Naive thymus-derived CD8-positive, alpha-beta T cell (primary cell): ENCODE measurements around the gene ASTN2. TPM values are rescaled to one million over a fixed set of nuclear protein-coding genes. Genes with fewer than 3 reads are reported as not detected.

Source experiments
- ATAC-seq, 2 donors: fragments of 150-1000 bp; cut with Tn5 transposase in 1 of 2; sonication (Bioruptor Pico), chemical (Tn5 transposase) in 1 of 2; 1 replicate in 1 of 2; 2 replicates in 1 of 2; pipeline ENCODE4 v1.10.0; 2021; ENCODE audit warnings: mild to moderate bottlenecking in 2 of 2, moderate library complexity in 2 of 2
- POLR2A ChIA-PET: fragments of 350-600 bp; sonication (Branson Sonifier 250); formaldehyde crosslinking; loops from one replicate; lab custom pipeline; 2021; ENCODE audit warnings: antibody characterized with exemption; lab: Charles Lee
- DNase-seq, 10 donors: peaks; one replicate each; pipeline versions ENCODE4 v3.0.0 to v3.0.0-alpha.2; 2020 to 2022
- H3K27ac Mint-ChIP-seq, 10 donors: one replicate each; pipeline ENCODE4 v1.8.0; 2020 to 2022; ENCODE audit warnings: mild to moderate bottlenecking in 10 of 10, mixed read lengths in 10 of 10, moderate library complexity in 4 of 10, inconsistent platforms in 1 of 10
- H3K27me3 Mint-ChIP-seq, 5 donors: one replicate each; pipeline ENCODE4 v1.8.0; 2021 to 2022; ENCODE audit warnings: mixed read lengths in 5 of 5
- H3K36me3 Mint-ChIP-seq, 3 donors: one replicate each; pipeline ENCODE4 v1.8.0; 2020 to 2022; ENCODE audit warnings: mixed read lengths in 3 of 3, mild to moderate bottlenecking in 2 of 3, inconsistent platforms in 1 of 3
- H3K4me1 Mint-ChIP-seq, 4 donors: one replicate each; pipeline ENCODE4 v1.8.0; 2021 to 2022; ENCODE audit warnings: mixed read lengths in 4 of 4
- H3K4me3 Mint-ChIP-seq, 10 donors: one replicate each; pipeline ENCODE4 v1.8.0; 2020 to 2022; ENCODE audit warnings: mild to moderate bottlenecking in 10 of 10, mixed read lengths in 10 of 10, moderate library complexity in 6 of 10, inconsistent platforms in 1 of 10
- H3K9me3 Mint-ChIP-seq, 9 donors: one replicate each; pipeline ENCODE4 v1.8.0; 2020 to 2022; ENCODE audit warnings: mixed read lengths in 9 of 9, mild to moderate bottlenecking in 3 of 9, inconsistent platforms in 1 of 9, moderate library complexity in 1 of 9
- polyA plus RNA-seq, 3 donors: library from polyadenylated mRNA; unstranded; fragments of 300-500 nt; fragmentation: Illumina TruSeq; gene quantifications; one replicate each; pipeline ENCODE4 v1.2.3, GENCODE V29; 2021
- total RNA-seq, 8 experiments: library from RNA in 2 of 8; stranded (reverse) in 2 of 8; gene quantifications; one replicate each; pipeline ENCODE4 v1.2.3 and lab custom pipeline; 2021 to 2026

The ASTN2 gene
- total and polyA plus RNA-seq, 5 experiments from 2014 or later = 1.2 to 3.8 (median 3.2) TPM

DNA sequence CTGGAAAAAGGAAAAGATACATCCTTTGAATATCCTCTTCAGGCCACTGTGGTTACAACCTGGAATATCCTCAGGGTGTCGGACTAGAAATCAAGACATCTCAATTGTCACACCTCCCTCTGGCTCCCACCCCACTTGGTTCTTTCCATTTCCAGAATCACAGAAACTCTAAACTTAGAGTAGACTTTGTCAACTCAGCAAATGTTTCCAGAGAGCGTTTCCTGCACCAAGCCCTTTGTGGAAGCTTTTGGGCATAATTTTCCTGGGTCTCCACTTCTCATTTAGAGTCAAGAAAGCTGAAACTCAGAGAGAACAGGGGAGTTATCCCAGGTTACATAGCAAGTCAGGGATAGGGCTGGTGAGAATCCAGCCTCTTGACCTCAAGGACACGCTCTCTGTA is 108.8 kb downstream of the ASTN2 start:
- Mint-ChIP-seq H3K36me3 (no peaks in the 10 kb centered on the region), H3K4me3 (no peak overlapping the region), H3K27me3 (peaks cover 1 to 17% (median 7%) of the 10 kb centered on the region in 5 donors), H3K9me3 (peaks cover 0 to 11% (median 0%) of the 10 kb centered on the region in 9 donors), H3K27ac (no peak overlapping the region), H3K4me1 (no peaks in the 10 kb centered on the region)
- ATAC-seq (no peak), DNase-seq (no peak)
- POLR2A ChIA-PET = no interaction called here

DNA sequence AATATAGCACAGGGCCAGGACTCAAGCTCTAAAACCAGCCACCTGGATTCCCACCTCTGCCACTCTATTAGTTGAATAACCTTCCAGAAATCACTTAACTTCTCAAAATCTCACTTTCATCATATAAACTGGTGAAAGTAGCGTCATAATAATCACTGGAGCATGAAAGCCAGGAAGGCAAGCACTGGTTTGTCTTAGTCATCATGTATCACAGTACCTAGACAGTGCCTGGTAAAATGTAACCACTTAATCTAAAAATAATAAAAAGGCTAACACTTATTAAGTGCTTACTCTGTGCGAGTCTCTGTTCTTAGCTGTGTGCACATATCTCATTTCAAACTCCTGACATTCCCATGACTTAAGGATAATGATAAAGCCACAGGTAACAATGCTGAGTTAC is 109.4 kb downstream of the ASTN2 start:
- no peak for ATAC-seq
- no peaks in the 10 kb centered on the region for H3K4me1 Mint-ChIP-seq
- H3K27me3 Mint-ChIP-seq = peaks cover 1 to 12% (median 7%) of the 10 kb centered on the region in 5 donors
- peaks cover 0 to 11% (median 0%) of the 10 kb centered on the region in 9 donors for H3K9me3 Mint-ChIP-seq
- DNase-seq = no peak
- no peak overlapping the region for H3K27ac Mint-ChIP-seq
- POLR2A ChIA-PET = no interaction called here
- no peak overlapping the region for H3K4me3 Mint-ChIP-seq
- no peaks in the 10 kb centered on the region for H3K36me3 Mint-ChIP-seq

DNA sequence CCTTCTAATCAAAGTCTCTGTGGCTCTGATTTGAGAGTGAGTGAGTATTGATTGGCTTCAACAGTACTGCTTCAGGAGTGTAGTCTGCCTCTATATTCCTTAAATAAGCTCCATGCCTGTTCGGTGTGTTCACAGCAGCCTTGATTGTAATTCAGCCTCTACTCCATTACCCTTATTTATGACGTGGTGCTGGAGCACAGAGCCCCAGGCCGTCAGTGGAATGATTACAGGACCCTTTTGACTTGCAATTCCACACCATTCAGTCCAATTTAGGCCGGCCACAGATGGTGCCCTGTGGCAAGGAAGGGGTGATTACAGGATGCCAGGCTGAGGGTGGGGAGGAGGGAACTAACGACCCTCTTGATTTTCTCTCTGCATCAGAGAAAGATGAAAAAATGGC is 110.3 kb downstream of the ASTN2 start:
- ATAC-seq (no peak), DNase-seq (no peak)
- Mint-ChIP-seq H3K36me3 (no peaks in the 10 kb centered on the region), H3K27me3 (peaks cover 1 to 11% (median 7%) of the 10 kb centered on the region in 5 donors), H3K4me3 (no peak overlapping the region), H3K27ac (no peak overlapping the region), H3K4me1 (no peaks in the 10 kb centered on the region), H3K9me3 (peaks cover 0 to 11% (median 0%) of the 10 kb centered on the region in 9 donors)
- POLR2A ChIA-PET = no interaction called here

DNA sequence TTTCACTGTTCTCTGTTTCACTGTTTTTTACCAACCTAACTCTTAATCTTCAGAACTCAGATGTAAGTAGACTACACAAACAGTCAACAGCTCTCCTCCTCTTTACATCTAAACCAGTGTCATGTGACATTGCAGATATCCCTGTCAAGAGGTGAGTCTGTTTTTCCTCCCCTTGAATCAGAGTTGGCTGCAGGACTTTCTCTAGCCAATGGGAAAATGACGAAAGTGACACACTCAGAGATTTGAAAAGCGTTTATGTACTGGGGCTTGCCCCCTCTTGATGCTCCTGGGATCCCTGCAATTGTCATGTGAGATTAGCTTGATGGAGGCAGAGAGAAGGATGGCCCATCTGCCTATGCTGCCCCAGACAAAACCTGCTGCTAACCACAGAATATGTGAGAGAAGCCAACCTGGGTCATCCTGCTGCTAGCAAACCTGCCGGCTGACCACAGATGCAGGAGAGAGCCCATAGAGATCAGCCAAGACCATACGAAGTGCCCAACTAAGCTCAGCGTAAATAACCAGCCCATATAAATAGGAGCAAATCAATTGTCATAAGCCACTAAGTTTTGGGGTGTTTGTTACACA is 111.1 kb downstream of the ASTN2 start:
- H3K27ac Mint-ChIP-seq = no peak overlapping the region
- H3K27me3 Mint-ChIP-seq = peaks cover 0 to 11% (median 7%) of the 10 kb centered on the region in 5 donors
- no peak for ATAC-seq
- no peaks in the 10 kb centered on the region for H3K36me3 Mint-ChIP-seq
- peaks cover 0 to 11% (median 0%) of the 10 kb centered on the region in 9 donors for H3K9me3 Mint-ChIP-seq
- DNase-seq = no peak
- H3K4me1 Mint-ChIP-seq = no peaks in the 10 kb centered on the region
- POLR2A ChIA-PET = no interaction called here
- H3K4me3 Mint-ChIP-seq = no peak overlapping the region

DNA sequence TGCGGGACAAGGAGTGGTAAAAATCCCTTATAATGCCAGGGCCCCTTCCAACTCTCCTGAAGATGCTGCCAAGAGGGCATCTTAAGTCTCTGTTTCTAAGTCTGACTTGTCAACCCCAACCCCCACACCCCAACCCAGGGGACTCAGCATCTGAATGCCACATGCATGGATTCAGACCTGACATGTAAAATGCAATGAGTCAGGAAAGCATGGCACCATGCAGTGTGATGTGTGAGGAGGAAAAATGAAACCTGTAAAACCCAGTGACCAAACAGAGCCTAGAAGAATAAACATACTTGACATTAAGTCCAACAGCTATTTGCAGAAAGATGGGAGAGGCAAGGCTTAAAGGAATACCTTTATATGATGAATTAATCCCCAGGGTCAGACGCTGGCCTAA is 112.4 kb downstream of the ASTN2 start:
- Mint-ChIP-seq H3K36me3 (no peaks in the 10 kb centered on the region), H3K27ac (no peak overlapping the region), H3K9me3 (peaks cover 0 to 11% (median 0%) of the 10 kb centered on the region in 9 donors), H3K27me3 (peaks cover 0 to 7% (median 0%) of the 10 kb centered on the region in 5 donors), H3K4me1 (no peaks in the 10 kb centered on the region), H3K4me3 (no peak overlapping the region)
- ATAC-seq (no peak), DNase-seq (no peak)
- POLR2A ChIA-PET = no interaction called here

DNA sequence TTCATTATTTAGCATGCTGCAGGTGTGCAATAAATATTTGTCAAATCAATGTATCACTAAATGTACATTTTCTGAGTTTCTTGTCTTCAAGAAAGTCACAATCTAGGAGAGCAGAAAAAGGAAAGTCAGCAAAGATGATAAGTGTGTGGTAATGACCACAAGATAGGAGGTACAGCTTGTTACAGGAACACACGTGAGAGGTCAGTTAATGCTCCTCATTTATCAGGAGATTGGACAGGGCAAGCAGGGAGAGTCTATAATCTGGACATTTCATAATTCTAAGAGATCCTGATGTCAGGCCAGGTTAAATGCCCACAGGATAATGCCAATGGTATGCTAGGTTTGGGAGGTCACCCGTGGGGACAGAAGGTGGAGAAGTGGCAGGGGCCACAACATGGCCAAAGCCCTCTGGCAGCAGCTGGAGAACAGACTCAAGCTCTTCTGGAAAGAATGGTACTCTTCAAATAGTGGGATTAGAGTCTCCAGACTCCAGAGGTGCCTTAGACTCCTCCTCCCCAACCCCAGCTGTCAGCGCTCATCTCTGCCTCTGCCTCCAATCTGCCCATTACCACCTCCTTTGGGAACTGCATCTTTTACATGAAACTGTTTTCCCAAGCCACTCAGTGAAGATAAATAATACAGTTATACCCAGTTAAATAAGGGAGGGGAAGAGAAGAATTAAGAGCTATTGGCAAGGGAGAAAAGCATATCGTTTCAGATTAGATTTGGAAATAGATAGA is 114.3 kb downstream of the ASTN2 start:
- Mint-ChIP-seq H3K27ac (no peak overlapping the region), H3K4me3 (no peak overlapping the region), H3K36me3 (no peaks in the 10 kb centered on the region), H3K4me1 (no peaks in the 10 kb centered on the region), H3K27me3 (peaks cover 0 to 7% (median 0%) of the 10 kb centered on the region in 5 donors), H3K9me3 (peaks cover 0 to 16% (median 1%) of the 10 kb centered on the region in 9 donors)
- POLR2A ChIA-PET = no interaction called here
- DNase-seq (no peak), ATAC-seq (no peak)

DNA sequence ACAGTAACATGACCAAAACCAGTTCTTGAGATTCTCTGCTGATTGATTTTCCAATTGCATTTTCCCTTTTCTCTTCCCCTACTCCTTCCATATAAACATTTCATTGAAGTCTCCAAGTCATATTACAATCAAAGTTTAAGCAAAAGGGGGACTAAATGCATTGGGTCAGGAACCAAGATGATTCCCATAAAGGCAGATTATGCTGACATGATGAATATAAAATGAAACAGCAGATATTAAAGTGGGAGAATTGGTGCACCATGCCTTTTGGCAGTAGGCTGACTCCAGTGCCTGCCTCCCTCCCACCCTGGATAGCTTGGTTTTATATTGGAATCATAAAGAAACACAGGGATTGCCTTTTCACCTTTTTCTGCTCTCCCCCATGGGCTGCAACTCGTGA is 118.4 kb downstream of the ASTN2 start:
- no peak for ATAC-seq
- Mint-ChIP-seq H3K9me3 (peaks cover 0 to 20% (median 1%) of the 10 kb centered on the region in 9 donors), H3K27me3 (peaks cover 0 to 7% (median 0%) of the 10 kb centered on the region in 5 donors), H3K4me1 (no peaks in the 10 kb centered on the region), H3K27ac (no peak overlapping the region), H3K36me3 (no peaks in the 10 kb centered on the region), H3K4me3 (no peak overlapping the region)
- POLR2A ChIA-PET = no interaction called here
- DNase-seq = no peak

DNA sequence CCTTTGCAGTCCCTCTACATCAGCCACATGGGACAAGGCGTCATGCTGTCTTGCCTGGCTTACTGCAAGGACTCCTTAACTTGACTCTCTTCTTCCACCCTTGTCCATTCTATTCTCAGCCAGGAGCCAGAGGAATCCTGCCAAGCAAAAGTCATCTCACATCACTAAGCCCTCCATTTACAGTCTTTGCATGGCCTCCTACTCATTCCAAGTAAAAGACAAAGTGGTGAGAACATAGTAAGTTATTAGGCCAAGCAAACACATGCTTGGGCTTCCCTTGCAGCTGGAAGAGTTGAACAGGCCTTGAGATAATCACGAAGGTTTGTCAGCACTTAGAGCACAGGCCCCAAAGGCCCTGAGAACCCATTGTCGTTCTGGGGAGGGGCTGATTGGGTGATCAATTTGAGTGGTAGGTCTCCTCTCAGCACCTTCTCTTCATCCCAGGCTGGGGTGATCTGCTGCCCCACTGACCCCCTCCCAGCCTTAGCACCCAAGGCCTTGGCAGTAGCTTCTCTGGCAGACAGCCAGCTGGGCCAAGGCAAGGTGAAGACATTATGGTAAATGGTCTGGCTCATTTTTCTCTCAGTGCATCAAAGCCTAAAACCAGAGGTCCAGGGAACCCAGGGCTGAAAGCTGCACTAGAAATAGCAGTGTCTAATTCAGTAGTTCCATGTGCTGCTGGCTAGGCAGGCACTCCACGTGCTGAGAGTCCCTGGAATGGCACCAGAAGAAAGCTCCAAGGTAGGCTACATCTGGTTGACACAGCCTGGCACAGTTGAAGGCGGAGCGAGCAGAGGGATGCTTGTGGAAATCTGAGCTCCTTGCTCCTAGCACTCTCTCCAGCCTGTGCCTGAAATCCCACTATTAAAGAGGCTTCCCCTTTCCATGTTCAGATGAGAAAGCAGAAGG is 121.4 kb downstream of the ASTN2 start:
- no peaks in the 10 kb centered on the region for H3K36me3 Mint-ChIP-seq
- H3K4me1 Mint-ChIP-seq = no peaks in the 10 kb centered on the region
- DNase-seq (no peak), ATAC-seq (no peak)
- H3K27ac Mint-ChIP-seq = no peak overlapping the region
- H3K27me3 Mint-ChIP-seq = peaks cover 0 to 7% (median 0%) of the 10 kb centered on the region in 5 donors
- H3K9me3 Mint-ChIP-seq = peaks cover 0 to 20% (median 1%) of the 10 kb centered on the region in 9 donors
- no peak overlapping the region for H3K4me3 Mint-ChIP-seq
- POLR2A ChIA-PET = no interaction called here

DNA sequence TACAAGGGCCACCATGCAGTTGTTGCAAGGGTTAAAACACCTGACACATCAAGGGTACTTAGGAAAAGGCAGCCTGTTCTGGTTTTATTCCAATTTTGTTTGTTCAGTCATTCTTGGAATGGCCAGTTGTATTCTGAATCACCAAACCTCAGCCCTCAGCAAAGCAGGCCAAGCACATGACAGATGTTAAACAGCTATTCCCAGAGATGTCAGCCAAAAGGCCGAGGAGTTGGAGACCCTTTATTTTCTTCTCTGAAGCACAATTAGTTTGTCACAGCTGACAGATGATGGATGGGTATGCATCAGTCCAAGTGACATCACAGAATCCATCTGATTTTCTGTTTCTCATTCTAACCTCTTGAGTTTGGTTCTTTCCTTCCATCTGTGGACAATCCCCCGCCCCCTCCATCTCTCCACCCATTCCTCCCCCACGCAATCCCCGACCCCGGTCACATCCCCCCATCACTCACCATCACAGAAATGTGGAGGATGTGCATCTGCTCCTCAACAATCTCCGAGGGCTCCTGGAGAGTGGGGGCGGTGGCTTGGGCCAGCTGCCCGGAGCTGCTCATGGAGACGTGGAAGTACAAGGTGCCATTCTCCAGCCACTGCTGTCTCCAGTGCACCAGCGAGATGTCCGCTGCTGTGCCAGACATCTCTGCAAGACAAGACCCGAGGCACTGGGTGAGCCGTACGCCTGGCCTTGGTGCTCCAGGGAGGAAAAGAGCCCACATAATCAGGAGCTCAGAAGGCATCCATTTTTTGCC is 123.8 kb downstream of the ASTN2 start:
- POLR2A ChIA-PET = no interaction called here
- H3K36me3 Mint-ChIP-seq = no peaks in the 10 kb centered on the region
- peaks cover 0 to 19% (median 0%) of the 10 kb centered on the region in 9 donors for H3K9me3 Mint-ChIP-seq
- H3K27me3 Mint-ChIP-seq = peaks cover 0 to 7% (median 0%) of the 10 kb centered on the region in 5 donors
- no peak overlapping the region for H3K27ac Mint-ChIP-seq
- ATAC-seq = no peak
- H3K4me1 Mint-ChIP-seq = no peaks in the 10 kb centered on the region
- no peak for DNase-seq
- H3K4me3 Mint-ChIP-seq = no peak overlapping the region

DNA sequence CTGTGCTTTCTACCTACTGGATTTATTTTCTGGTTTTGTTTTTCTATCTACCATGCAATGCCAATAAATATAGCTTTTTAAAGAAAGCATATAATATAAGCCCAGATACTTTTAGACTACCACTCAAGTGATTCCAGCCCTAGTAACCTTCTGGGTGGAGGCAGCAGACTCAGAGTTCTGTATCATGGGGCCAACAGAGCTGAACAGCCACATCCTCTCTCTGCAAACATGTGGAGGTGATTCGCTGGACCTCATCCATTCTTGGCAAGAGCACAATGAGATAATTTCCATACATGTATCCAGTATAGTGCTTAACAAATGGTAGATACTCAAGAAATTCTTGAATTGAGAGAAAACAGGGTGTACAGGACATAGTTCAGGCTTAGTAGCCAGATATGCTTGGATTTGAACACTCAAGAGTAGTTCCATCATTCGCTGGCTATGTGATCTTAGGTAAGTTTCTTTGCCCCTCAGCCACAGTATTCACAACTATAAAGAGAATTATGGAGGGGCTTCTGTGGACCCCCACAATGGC is 124.5 kb downstream of the ASTN2 start:
- POLR2A ChIA-PET = no interaction called here
- DNase-seq (no peak), ATAC-seq (no peak)
- H3K27ac Mint-ChIP-seq = no peak overlapping the region
- H3K9me3 Mint-ChIP-seq = peaks cover 0 to 13% (median 0%) of the 10 kb centered on the region in 9 donors
- H3K36me3 Mint-ChIP-seq = no peaks in the 10 kb centered on the region
- H3K4me3 Mint-ChIP-seq = no peak overlapping the region
- peaks cover 0 to 5% (median 0%) of the 10 kb centered on the region in 5 donors for H3K27me3 Mint-ChIP-seq
- no peaks in the 10 kb centered on the region for H3K4me1 Mint-ChIP-seq

DNA sequence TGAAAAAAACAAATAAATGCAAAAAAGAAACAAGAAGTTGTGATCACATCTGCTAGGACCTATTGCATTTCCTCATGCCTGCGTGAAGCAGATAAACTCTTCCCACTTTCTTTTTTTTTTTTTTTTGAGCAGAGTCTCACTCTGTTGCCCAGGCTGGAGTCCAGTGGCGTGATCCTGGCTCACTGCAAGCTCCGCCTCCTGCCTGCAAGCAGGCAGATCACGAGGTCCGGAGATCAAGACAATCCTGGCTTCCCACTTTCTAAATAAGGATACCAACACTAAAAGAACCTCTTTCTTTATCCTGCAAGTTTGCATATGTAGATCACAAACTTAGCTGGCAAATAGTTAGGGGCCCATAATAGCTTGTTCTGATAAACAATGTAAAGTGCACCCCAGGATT is 128.6 kb downstream of the ASTN2 start:
- Mint-ChIP-seq H3K36me3 (no peaks in the 10 kb centered on the region), H3K4me3 (no peak overlapping the region), H3K9me3 (peaks cover 0 to 12% (median 0%) of the 10 kb centered on the region in 9 donors), H3K27ac (no peak overlapping the region), H3K27me3 (peaks cover 0 to 5% (median 0%) of the 10 kb centered on the region in 5 donors), H3K4me1 (no peaks in the 10 kb centered on the region)
- ATAC-seq = no peak
- no peak for DNase-seq
- POLR2A ChIA-PET = no interaction called here

DNA sequence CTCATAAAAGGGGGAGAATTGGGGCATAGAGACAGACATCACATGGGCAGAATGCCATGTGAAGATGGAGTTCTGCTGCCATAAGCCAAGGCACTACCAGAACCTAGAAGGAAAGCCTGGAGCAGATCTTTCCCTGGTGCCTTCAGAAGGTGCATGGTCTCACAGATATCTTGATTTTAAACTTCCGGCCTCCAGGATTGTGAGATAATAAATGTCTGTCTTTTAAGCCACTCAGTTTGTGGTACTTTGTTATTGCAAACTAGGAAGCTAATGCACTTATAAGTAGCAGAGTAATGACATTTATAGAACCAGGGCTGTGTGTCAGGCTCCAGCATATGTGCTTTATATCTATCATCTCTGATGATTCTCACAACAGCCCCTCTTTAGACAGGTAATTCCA is 130.4 kb downstream of the ASTN2 start:
- no peak overlapping the region for H3K4me3 Mint-ChIP-seq
- no peaks in the 10 kb centered on the region for H3K36me3 Mint-ChIP-seq
- POLR2A ChIA-PET = no interaction called here
- peaks cover 0 to 22% (median 0%) of the 10 kb centered on the region in 9 donors for H3K9me3 Mint-ChIP-seq
- DNase-seq (no peak), ATAC-seq (no peak)
- H3K4me1 Mint-ChIP-seq = no peaks in the 10 kb centered on the region
- H3K27ac Mint-ChIP-seq = no peak overlapping the region
- H3K27me3 Mint-ChIP-seq = peaks cover 0 to 5% (median 0%) of the 10 kb centered on the region in 5 donors
